ENCODE data around the gene CDCA7. TPM values are rescaled to one million over a fixed set of nuclear protein-coding genes. Genes with fewer than 3 reads are reported as not detected.
"Not testable (repeated sequence)": the region's sequence is repeated elsewhere in the genome, so short reads cannot be mapped to it uniquely, and the experiment has no call there.

The CDCA7 gene
- total and polyA plus RNA-seq, 2 donors from 2014 or later = 0.34 to 2.0 TPM

GRCh38 chr2:173371023-173371422 is 16.4 kb downstream of the CDCA7 start:
- no peak for FAIRE-seq
- Histone ChIP-seq H3K4me3 (ENCODE audit: low read length in 3 of 3) (no peak overlapping the region), H3K27ac (ENCODE audit: low read depth in 2 of 2, low read length in 2 of 2) (no peak overlapping the region), H3K4me1 (ENCODE audit: control insufficient read depth in 2 of 3, insufficient read depth in 2 of 3, low read depth in 1 of 3, low read length in 3 of 3) (no peaks in the 10 kb centered on the region), H3K27me3 (ENCODE audit: control insufficient read depth, insufficient read depth, low read length) (no peaks in the 10 kb centered on the region), H3K9ac (ENCODE audit: low read length in 3 of 3) (no peak overlapping the region), H3K36me3 (ENCODE audit: control insufficient read depth in 2 of 3, insufficient read depth in 3 of 3, low read length in 3 of 3) (no peaks in the 10 kb centered on the region), H3K9me3 (ENCODE audit: control insufficient read depth in 2 of 3, insufficient read depth in 1 of 3, low read length in 3 of 3) (no peaks in the 10 kb centered on the region)
- intact Hi-C loops (cut with DNase I) = no loop called here
- no peak for DNase-seq
- TF ChIP-seq CTCF (IDR thresholded peaks at IDR 0.05; ENCODE audit: borderline replicate concordance, extremely low read depth, insufficient read depth) = no peak

GRCh38 chr2:173373290-173373689 is 18.6 kb downstream of the CDCA7 start:
- Histone ChIP-seq H3K9ac (ENCODE audit: low read length in 3 of 3) (no peak overlapping the region), H3K36me3 (ENCODE audit: control insufficient read depth in 2 of 3, insufficient read depth in 3 of 3, low read length in 3 of 3) (no peaks in the 10 kb centered on the region), H3K27ac (ENCODE audit: low read depth in 2 of 2, low read length in 2 of 2) (no peak overlapping the region), H3K4me1 (ENCODE audit: control insufficient read depth in 2 of 3, insufficient read depth in 2 of 3, low read depth in 1 of 3, low read length in 3 of 3) (no peaks in the 10 kb centered on the region), H3K27me3 (ENCODE audit: control insufficient read depth, insufficient read depth, low read length) (no peaks in the 10 kb centered on the region), H3K9me3 (ENCODE audit: control insufficient read depth in 2 of 3, insufficient read depth in 1 of 3, low read length in 3 of 3) (no peaks in the 10 kb centered on the region), H3K4me3 (ENCODE audit: low read length in 3 of 3) (no peak overlapping the region)
- DNase-seq = no peak
- intact Hi-C loops (cut with DNase I) = no loop called here
- no peak for TF ChIP-seq CTCF (IDR thresholded peaks at IDR 0.05; ENCODE audit: borderline replicate concordance, extremely low read depth, insufficient read depth)
- FAIRE-seq = no peak

GRCh38 chr2:173374634-173375033 is 20.0 kb downstream of the CDCA7 start:
- FAIRE-seq (no peak), DNase-seq (no peak)
- no peak overlapping the region for H3K4me3 ChIP-seq (ENCODE audit: low read length in 3 of 3)
- H3K9ac ChIP-seq (ENCODE audit: low read length in 3 of 3) = no peak overlapping the region
- intact Hi-C loops (cut with DNase I) = no loop called here
- H3K4me1 ChIP-seq (ENCODE audit: control insufficient read depth in 2 of 3, insufficient read depth in 2 of 3, low read depth in 1 of 3, low read length in 3 of 3) = no peaks in the 10 kb centered on the region
- H3K27ac ChIP-seq (ENCODE audit: low read depth in 2 of 2, low read length in 2 of 2) = no peak overlapping the region
- H3K9me3 ChIP-seq (ENCODE audit: control insufficient read depth in 2 of 3, insufficient read depth in 1 of 3, low read length in 3 of 3) = no peaks in the 10 kb centered on the region
- TF ChIP-seq CTCF (IDR thresholded peaks at IDR 0.05; ENCODE audit: borderline replicate concordance, extremely low read depth, insufficient read depth) = no peak
- no peaks in the 10 kb centered on the region for H3K27me3 ChIP-seq (ENCODE audit: control insufficient read depth, insufficient read depth, low read length)
- no peaks in the 10 kb centered on the region for H3K36me3 ChIP-seq (ENCODE audit: control insufficient read depth in 2 of 3, insufficient read depth in 3 of 3, low read length in 3 of 3)

GRCh38 chr2:173385534-173385933 is 30.9 kb downstream of the CDCA7 start:
- H3K27me3 ChIP-seq (ENCODE audit: control insufficient read depth, insufficient read depth, low read length); intact Hi-C loops (cut with DNase I); FAIRE-seq; H3K27ac ChIP-seq (ENCODE audit: low read depth in 2 of 2, low read length in 2 of 2); H3K4me3 ChIP-seq (ENCODE audit: low read length in 3 of 3); H3K36me3 ChIP-seq (ENCODE audit: control insufficient read depth in 2 of 3, insufficient read depth in 3 of 3, low read length in 3 of 3); DNase-seq; H3K4me1 ChIP-seq (ENCODE audit: control insufficient read depth in 2 of 3, insufficient read depth in 2 of 3, low read depth in 1 of 3, low read length in 3 of 3); H3K9ac ChIP-seq (ENCODE audit: low read length in 3 of 3); H3K9me3 ChIP-seq (ENCODE audit: control insufficient read depth in 2 of 3, insufficient read depth in 1 of 3, low read length in 3 of 3): not testable (repeated sequence)
